HL-60 (cell line): ENCODE measurements around the gene PKNOX1.

Experiments
- GABPA ChIP-seq: IDR thresholded peaks from 2 replicates; pipeline ENCODE4 v1.6.1; 2012; ENCODE audit warnings: low read depth
- POLR2AphosphoS5 ChIP-seq: IDR thresholded peaks from 2 replicates; pipeline ENCODE4 v1.6.1; 2012; ENCODE audit warnings: low read depth
- SPI1 ChIP-seq: IDR thresholded peaks from 2 replicates; pipeline ENCODE4 v1.6.1; 2012; ENCODE audit warnings: low read depth, mild to moderate bottlenecking, borderline replicate concordance
- TF ChIP-seq, protein P1 (sequence below): IDR thresholded peaks from one replicate; pipeline ENCODE4 v1.5.1; 2011; ENCODE audit warnings: low read length, control low read depth, inconsistent platforms; ENCODE audit not compliant: insufficient read depth
- TF ChIP-seq, protein P2 (sequence below): IDR thresholded peaks from 2 replicates; pipeline ENCODE4 v1.6.1; 2012; ENCODE audit warnings: low read depth; ENCODE audit not compliant: insufficient replicate concordance

GRCh38 chr21:42981214-42981523 is 6.8 kb downstream of the PKNOX1 start:
- TF ChIP-seq POLR2AphosphoS5 (no peak), GABPA (no peak), SPI1 (no peak)
- TF ChIP-seq, protein P1, sequence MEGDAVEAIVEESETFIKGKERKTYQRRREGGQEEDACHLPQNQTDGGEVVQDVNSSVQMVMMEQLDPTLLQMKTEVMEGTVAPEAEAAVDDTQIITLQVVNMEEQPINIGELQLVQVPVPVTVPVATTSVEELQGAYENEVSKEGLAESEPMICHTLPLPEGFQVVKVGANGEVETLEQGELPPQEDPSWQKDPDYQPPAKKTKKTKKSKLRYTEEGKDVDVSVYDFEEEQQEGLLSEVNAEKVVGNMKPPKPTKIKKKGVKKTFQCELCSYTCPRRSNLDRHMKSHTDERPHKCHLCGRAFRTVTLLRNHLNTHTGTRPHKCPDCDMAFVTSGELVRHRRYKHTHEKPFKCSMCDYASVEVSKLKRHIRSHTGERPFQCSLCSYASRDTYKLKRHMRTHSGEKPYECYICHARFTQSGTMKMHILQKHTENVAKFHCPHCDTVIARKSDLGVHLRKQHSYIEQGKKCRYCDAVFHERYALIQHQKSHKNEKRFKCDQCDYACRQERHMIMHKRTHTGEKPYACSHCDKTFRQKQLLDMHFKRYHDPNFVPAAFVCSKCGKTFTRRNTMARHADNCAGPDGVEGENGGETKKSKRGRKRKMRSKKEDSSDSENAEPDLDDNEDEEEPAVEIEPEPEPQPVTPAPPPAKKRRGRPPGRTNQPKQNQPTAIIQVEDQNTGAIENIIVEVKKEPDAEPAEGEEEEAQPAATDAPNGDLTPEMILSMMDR = no peak
- TF ChIP-seq, protein P2, sequence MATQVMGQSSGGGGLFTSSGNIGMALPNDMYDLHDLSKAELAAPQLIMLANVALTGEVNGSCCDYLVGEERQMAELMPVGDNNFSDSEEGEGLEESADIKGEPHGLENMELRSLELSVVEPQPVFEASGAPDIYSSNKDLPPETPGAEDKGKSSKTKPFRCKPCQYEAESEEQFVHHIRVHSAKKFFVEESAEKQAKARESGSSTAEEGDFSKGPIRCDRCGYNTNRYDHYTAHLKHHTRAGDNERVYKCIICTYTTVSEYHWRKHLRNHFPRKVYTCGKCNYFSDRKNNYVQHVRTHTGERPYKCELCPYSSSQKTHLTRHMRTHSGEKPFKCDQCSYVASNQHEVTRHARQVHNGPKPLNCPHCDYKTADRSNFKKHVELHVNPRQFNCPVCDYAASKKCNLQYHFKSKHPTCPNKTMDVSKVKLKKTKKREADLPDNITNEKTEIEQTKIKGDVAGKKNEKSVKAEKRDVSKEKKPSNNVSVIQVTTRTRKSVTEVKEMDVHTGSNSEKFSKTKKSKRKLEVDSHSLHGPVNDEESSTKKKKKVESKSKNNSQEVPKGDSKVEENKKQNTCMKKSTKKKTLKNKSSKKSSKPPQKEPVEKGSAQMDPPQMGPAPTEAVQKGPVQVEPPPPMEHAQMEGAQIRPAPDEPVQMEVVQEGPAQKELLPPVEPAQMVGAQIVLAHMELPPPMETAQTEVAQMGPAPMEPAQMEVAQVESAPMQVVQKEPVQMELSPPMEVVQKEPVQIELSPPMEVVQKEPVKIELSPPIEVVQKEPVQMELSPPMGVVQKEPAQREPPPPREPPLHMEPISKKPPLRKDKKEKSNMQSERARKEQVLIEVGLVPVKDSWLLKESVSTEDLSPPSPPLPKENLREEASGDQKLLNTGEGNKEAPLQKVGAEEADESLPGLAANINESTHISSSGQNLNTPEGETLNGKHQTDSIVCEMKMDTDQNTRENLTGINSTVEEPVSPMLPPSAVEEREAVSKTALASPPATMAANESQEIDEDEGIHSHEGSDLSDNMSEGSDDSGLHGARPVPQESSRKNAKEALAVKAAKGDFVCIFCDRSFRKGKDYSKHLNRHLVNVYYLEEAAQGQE = no peak
